GM23338 (cell line): Measurements from ENCODE around the gene ERC2. TPM values are rescaled to one million over a fixed set of nuclear protein-coding genes. Genes with fewer than 3 reads are reported as not detected.

Experiments used
- ATAC-seq: fragments of 200-7000 bp; cut with Tn5 transposase; 3 replicates; pipeline ENCODE4 v1.9.1; 2020
- DNase-seq: peaks from one replicate; pipeline ENCODE4 v3.0.0-alpha.2; 2015; ENCODE audit warnings: low spot score
- H2AFZ ChIP-seq: fragments of 200-600 bp; sonication (generic); 2 replicates; pipeline ENCODE4 v1.8.0; 2016; ENCODE audit warnings: antibody characterized with exemption, mild to moderate bottlenecking, moderate library complexity
- H3F3A ChIP-seq: fragments of 200-600 bp; sonication (generic); replicated peaks from 2 replicates; pipeline ENCODE4 v1.8.0; 2017; ENCODE audit warnings: antibody characterized with exemption, mixed run types, low read depth
- H3K27ac ChIP-seq: fragments of 200-600 bp; sonication (generic); 2 replicates; pipeline ENCODE4 v1.6.1; 2016; ENCODE audit warnings: low read depth
- H3K27me3 ChIP-seq: fragments of 200-600 bp; sonication (generic); 2 replicates; pipeline ENCODE4 v1.8.0; 2016; ENCODE audit warnings: mild to moderate bottlenecking, mixed run types, moderate library complexity; ENCODE audit not compliant: insufficient read depth
- H3K36me3 ChIP-seq: fragments of 200-600 bp; sonication (generic); 2 replicates; pipeline ENCODE4 v1.8.0; 2016; ENCODE audit warnings: mild to moderate bottlenecking; ENCODE audit not compliant: insufficient read depth
- H3K4me1 ChIP-seq: fragments of 200-600 bp; sonication (generic); 2 replicates; pipeline ENCODE4 v1.8.0; 2016; ENCODE audit warnings: mild to moderate bottlenecking, moderate library complexity; ENCODE audit not compliant: insufficient read depth
- H3K4me2 ChIP-seq: fragments of 200-600 bp; sonication (generic); 2 replicates; pipeline ENCODE4 v1.7.1; 2017; ENCODE audit warnings: mixed run types
- H3K4me3 ChIP-seq: fragments of 200-600 bp; sonication (generic); 2 replicates; pipeline ENCODE4 v1.6.1; 2016; ENCODE audit warnings: mixed run types
- H3K79me2 ChIP-seq: fragments of 200-600 bp; sonication (generic); replicated peaks from 2 replicates; pipeline ENCODE4 v1.8.0; 2017; ENCODE audit warnings: mild to moderate bottlenecking; ENCODE audit not compliant: insufficient read depth
- H3K9me2 ChIP-seq: fragments of 200-600 bp; sonication (generic); 2 replicates; pipeline ENCODE4 v1.8.0; 2017; ENCODE audit not compliant: insufficient read depth
- H4K20me1 ChIP-seq: fragments of 200-600 bp; sonication (generic); replicated peaks from 2 replicates; pipeline ENCODE4 v1.8.0; 2017; ENCODE audit warnings: mild to moderate bottlenecking; ENCODE audit not compliant: insufficient read depth
- H3K27ac Mint-ChIP-seq: 2 replicates; pipeline ENCODE4 v1.8.0; 2020; ENCODE audit warnings: inconsistent platforms, mild to moderate bottlenecking, moderate library complexity, mixed read lengths
- H3K27me3 Mint-ChIP-seq: 3 replicates; pipeline ENCODE4 v1.8.0; 2022; ENCODE audit warnings: low read depth, mild to moderate bottlenecking, moderate library complexity, mixed read lengths, inconsistent platforms; ENCODE audit not compliant: insufficient read depth, poor library complexity
- H3K36me3 Mint-ChIP-seq: 3 replicates; pipeline ENCODE4 v1.8.0; 2021; ENCODE audit warnings: low read depth, mild to moderate bottlenecking, inconsistent platforms, moderate library complexity, mixed read lengths
- H3K4me1 Mint-ChIP-seq: 3 replicates; pipeline ENCODE4 v1.8.0; 2020; ENCODE audit warnings: mild to moderate bottlenecking, inconsistent platforms, mixed read lengths
- H3K4me3 Mint-ChIP-seq: 3 replicates; pipeline ENCODE4 v1.8.0; 2021; ENCODE audit warnings: moderate library complexity, mild to moderate bottlenecking, inconsistent platforms, mixed read lengths
- H3K9me3 Mint-ChIP-seq: 3 replicates; pipeline ENCODE4 v1.8.0; 2020; ENCODE audit warnings: moderate library complexity, mild to moderate bottlenecking, inconsistent platforms, mixed read lengths
- CREB1 ChIP-seq: fragments of 250-450 bp; sonication (Bioruptor Pico); IDR thresholded peaks from 2 replicates; pipeline ENCODE4 v1.5.0; 2020; ENCODE audit warnings: low read depth, mild to moderate bottlenecking, moderate library complexity
- EZH2 ChIP-seq: fragments of 200-600 bp; sonication (generic); IDR thresholded peaks from one replicate; pipeline ENCODE4 v1.8.0; 2017; ENCODE audit warnings: antibody characterized with exemption, mild to moderate bottlenecking, low read depth; ENCODE audit not compliant: unreplicated experiment
- EZH2phosphoT487 ChIP-seq: fragments of 200-600 bp; sonication (generic); IDR thresholded peaks from one replicate; pipeline ENCODE4 v1.8.1; 2018; ENCODE audit warnings: antibody characterized with exemption; ENCODE audit not compliant: unreplicated experiment
- JUNB ChIP-seq: IDR thresholded peaks from one replicate; pipeline ENCODE4 v1.6.1; 2016; ENCODE audit warnings: antibody characterized with exemption; ENCODE audit not compliant: unreplicated experiment
- NANOG ChIP-seq: IDR thresholded peaks from 2 replicates; pipeline ENCODE4 v1.6.1; 2016; ENCODE audit warnings: antibody characterized with exemption, borderline replicate concordance
- POLR2AphosphoS5 ChIP-seq: IDR thresholded peaks from 2 replicates; pipeline ENCODE4 v1.6.1; 2016; ENCODE audit warnings: antibody characterized with exemption, low read depth
- STAT1 ChIP-seq: IDR thresholded peaks from one replicate; pipeline ENCODE4 v1.6.1; 2016; ENCODE audit warnings: antibody characterized with exemption; ENCODE audit not compliant: unreplicated experiment
- ZNF114 ChIP-seq: fragments of 250-450 bp; sonication (Bioruptor Pico); IDR thresholded peaks from 2 replicates; pipeline ENCODE4 v1.5.0; 2020; ENCODE audit warnings: mild to moderate bottlenecking, moderate library complexity
- ZNF331 ChIP-seq: fragments of 250-450 bp; sonication (Bioruptor Pico); IDR thresholded peaks from 2 replicates; pipeline ENCODE4 v1.5.0; 2020; ENCODE audit warnings: low read depth, mild to moderate bottlenecking, moderate library complexity
- polyA plus RNA-seq: library from polyadenylated mRNA; unstranded; fragments of >200 nt; fragmentation: Nextera tagmentation; extraction: Ambion mirVana; gene quantifications from 2 replicates; pipeline ENCODE4 v1.2.1, GENCODE V29; 2016
- total RNA-seq: library from RNA; depleted of rRNA; stranded (reverse); fragments of >200 nt; shearing (Covaris generic); gene quantifications from 2 replicates; pipeline ENCODE4 v1.2.3, GENCODE V29; 2014
- TF ChIP-seq, protein P1 (sequence below), 2 experiments: fragments of 200-600 bp in 1 of 2; sonication (generic) in 1 of 2; conservative IDR thresholded peaks; 2 replicates each; pipeline versions ENCODE4 v1.5.1 to v1.6.1; 2016 to 2017; ENCODE audit warnings: antibody characterized with exemption in 2 of 2, low read depth in 2 of 2, mild to moderate bottlenecking in 2 of 2, moderate library complexity in 1 of 2
- TF ChIP-seq, protein P2 (sequence below): IDR thresholded peaks from one replicate; pipeline ENCODE4 v1.6.1; 2018; ENCODE audit warnings: antibody characterized with exemption; ENCODE audit not compliant: unreplicated experiment
- TF ChIP-seq, protein P3 (sequence below): IDR thresholded peaks from 2 replicates; pipeline ENCODE4 v1.6.1; 2016; ENCODE audit warnings: antibody characterized with exemption
- TF ChIP-seq, protein P4 (sequence below): fragments of 250-450 bp; sonication (Bioruptor Pico); IDR thresholded peaks from 2 replicates; pipeline ENCODE4 v1.5.0; 2020; ENCODE audit warnings: mild to moderate bottlenecking, moderate library complexity

The ERC2 gene
- total and polyA plus RNA-seq, 2 experiments from 2014 or later: 11.8 to 13.7 TPM

DNA sequence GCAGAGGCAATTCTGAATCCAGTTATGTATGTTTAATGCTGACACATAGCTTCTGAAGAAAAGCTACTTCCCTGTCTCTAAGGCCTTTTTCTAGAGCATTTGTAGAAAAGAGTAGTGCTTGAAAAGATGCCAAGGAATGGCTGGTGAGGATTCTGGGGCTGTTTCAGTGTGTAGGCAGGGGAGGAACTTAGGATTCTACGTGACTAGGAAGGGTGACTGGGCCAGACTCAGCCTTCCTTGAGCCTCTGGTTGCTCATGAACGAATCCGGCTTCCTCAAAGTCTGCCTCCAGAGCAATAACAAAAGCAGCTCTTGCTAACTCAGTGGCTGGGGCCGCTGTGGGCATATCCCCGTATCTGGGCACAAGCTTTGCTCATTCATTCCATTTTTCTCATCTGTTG, 876.4 kb downstream of the ERC2 start:
- Mint-ChIP-seq H3K27ac (peak overlapping the region; percentile 30), H3K27me3 (peaks cover 4% of the 10 kb centered on the region), H3K4me3 (no peak overlapping the region), H3K4me1 (peaks cover 60% of the 10 kb centered on the region), H3K9me3 (peaks cover 3% of the 10 kb centered on the region; the same call in 1 of the 3 replicates), H3K36me3 (peaks cover 3% of the 10 kb centered on the region; the same call in 1 of the 3 replicates)
- peaks cover 43% of the 10 kb centered on the region for H3K4me1 ChIP-seq
- no peaks in the 10 kb centered on the region; the same call in 1 of the 2 replicates for H3F3A ChIP-seq
- ATAC-seq (peak; percentile 23), DNase-seq (no peak)
- no peaks in the 10 kb centered on the region for H3K27me3 ChIP-seq
- no peaks in the 10 kb centered on the region for H3K36me3 ChIP-seq
- peak overlapping the region; percentile 63 for H3K27ac ChIP-seq
- H3K4me3 ChIP-seq: no peak overlapping the region
- H3K4me2 ChIP-seq: peak overlapping the region; percentile 41
- no peak overlapping the region for H2AFZ ChIP-seq
- TF ChIP-seq, protein P1, sequence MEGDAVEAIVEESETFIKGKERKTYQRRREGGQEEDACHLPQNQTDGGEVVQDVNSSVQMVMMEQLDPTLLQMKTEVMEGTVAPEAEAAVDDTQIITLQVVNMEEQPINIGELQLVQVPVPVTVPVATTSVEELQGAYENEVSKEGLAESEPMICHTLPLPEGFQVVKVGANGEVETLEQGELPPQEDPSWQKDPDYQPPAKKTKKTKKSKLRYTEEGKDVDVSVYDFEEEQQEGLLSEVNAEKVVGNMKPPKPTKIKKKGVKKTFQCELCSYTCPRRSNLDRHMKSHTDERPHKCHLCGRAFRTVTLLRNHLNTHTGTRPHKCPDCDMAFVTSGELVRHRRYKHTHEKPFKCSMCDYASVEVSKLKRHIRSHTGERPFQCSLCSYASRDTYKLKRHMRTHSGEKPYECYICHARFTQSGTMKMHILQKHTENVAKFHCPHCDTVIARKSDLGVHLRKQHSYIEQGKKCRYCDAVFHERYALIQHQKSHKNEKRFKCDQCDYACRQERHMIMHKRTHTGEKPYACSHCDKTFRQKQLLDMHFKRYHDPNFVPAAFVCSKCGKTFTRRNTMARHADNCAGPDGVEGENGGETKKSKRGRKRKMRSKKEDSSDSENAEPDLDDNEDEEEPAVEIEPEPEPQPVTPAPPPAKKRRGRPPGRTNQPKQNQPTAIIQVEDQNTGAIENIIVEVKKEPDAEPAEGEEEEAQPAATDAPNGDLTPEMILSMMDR (conservative IDR thresholded peaks at IDR 0.05; ENCODE audit: low read depth in 2 of 2): no peak
- no peak for TF ChIP-seq EZH2
- TF ChIP-seq ZNF114 (CRISPR knock-in tag): no peak
- no peak for TF ChIP-seq EZH2phosphoT487
- TF ChIP-seq NANOG: no peak
- TF ChIP-seq, protein P2, sequence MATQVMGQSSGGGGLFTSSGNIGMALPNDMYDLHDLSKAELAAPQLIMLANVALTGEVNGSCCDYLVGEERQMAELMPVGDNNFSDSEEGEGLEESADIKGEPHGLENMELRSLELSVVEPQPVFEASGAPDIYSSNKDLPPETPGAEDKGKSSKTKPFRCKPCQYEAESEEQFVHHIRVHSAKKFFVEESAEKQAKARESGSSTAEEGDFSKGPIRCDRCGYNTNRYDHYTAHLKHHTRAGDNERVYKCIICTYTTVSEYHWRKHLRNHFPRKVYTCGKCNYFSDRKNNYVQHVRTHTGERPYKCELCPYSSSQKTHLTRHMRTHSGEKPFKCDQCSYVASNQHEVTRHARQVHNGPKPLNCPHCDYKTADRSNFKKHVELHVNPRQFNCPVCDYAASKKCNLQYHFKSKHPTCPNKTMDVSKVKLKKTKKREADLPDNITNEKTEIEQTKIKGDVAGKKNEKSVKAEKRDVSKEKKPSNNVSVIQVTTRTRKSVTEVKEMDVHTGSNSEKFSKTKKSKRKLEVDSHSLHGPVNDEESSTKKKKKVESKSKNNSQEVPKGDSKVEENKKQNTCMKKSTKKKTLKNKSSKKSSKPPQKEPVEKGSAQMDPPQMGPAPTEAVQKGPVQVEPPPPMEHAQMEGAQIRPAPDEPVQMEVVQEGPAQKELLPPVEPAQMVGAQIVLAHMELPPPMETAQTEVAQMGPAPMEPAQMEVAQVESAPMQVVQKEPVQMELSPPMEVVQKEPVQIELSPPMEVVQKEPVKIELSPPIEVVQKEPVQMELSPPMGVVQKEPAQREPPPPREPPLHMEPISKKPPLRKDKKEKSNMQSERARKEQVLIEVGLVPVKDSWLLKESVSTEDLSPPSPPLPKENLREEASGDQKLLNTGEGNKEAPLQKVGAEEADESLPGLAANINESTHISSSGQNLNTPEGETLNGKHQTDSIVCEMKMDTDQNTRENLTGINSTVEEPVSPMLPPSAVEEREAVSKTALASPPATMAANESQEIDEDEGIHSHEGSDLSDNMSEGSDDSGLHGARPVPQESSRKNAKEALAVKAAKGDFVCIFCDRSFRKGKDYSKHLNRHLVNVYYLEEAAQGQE: no peak
- TF ChIP-seq, protein P3, sequence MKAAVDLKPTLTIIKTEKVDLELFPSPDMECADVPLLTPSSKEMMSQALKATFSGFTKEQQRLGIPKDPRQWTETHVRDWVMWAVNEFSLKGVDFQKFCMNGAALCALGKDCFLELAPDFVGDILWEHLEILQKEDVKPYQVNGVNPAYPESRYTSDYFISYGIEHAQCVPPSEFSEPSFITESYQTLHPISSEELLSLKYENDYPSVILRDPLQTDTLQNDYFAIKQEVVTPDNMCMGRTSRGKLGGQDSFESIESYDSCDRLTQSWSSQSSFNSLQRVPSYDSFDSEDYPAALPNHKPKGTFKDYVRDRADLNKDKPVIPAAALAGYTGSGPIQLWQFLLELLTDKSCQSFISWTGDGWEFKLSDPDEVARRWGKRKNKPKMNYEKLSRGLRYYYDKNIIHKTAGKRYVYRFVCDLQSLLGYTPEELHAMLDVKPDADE: no peak
- TF ChIP-seq STAT1: no peak
- TF ChIP-seq ZNF331 (CRISPR knock-in tag): no peak
- TF ChIP-seq, protein P4, sequence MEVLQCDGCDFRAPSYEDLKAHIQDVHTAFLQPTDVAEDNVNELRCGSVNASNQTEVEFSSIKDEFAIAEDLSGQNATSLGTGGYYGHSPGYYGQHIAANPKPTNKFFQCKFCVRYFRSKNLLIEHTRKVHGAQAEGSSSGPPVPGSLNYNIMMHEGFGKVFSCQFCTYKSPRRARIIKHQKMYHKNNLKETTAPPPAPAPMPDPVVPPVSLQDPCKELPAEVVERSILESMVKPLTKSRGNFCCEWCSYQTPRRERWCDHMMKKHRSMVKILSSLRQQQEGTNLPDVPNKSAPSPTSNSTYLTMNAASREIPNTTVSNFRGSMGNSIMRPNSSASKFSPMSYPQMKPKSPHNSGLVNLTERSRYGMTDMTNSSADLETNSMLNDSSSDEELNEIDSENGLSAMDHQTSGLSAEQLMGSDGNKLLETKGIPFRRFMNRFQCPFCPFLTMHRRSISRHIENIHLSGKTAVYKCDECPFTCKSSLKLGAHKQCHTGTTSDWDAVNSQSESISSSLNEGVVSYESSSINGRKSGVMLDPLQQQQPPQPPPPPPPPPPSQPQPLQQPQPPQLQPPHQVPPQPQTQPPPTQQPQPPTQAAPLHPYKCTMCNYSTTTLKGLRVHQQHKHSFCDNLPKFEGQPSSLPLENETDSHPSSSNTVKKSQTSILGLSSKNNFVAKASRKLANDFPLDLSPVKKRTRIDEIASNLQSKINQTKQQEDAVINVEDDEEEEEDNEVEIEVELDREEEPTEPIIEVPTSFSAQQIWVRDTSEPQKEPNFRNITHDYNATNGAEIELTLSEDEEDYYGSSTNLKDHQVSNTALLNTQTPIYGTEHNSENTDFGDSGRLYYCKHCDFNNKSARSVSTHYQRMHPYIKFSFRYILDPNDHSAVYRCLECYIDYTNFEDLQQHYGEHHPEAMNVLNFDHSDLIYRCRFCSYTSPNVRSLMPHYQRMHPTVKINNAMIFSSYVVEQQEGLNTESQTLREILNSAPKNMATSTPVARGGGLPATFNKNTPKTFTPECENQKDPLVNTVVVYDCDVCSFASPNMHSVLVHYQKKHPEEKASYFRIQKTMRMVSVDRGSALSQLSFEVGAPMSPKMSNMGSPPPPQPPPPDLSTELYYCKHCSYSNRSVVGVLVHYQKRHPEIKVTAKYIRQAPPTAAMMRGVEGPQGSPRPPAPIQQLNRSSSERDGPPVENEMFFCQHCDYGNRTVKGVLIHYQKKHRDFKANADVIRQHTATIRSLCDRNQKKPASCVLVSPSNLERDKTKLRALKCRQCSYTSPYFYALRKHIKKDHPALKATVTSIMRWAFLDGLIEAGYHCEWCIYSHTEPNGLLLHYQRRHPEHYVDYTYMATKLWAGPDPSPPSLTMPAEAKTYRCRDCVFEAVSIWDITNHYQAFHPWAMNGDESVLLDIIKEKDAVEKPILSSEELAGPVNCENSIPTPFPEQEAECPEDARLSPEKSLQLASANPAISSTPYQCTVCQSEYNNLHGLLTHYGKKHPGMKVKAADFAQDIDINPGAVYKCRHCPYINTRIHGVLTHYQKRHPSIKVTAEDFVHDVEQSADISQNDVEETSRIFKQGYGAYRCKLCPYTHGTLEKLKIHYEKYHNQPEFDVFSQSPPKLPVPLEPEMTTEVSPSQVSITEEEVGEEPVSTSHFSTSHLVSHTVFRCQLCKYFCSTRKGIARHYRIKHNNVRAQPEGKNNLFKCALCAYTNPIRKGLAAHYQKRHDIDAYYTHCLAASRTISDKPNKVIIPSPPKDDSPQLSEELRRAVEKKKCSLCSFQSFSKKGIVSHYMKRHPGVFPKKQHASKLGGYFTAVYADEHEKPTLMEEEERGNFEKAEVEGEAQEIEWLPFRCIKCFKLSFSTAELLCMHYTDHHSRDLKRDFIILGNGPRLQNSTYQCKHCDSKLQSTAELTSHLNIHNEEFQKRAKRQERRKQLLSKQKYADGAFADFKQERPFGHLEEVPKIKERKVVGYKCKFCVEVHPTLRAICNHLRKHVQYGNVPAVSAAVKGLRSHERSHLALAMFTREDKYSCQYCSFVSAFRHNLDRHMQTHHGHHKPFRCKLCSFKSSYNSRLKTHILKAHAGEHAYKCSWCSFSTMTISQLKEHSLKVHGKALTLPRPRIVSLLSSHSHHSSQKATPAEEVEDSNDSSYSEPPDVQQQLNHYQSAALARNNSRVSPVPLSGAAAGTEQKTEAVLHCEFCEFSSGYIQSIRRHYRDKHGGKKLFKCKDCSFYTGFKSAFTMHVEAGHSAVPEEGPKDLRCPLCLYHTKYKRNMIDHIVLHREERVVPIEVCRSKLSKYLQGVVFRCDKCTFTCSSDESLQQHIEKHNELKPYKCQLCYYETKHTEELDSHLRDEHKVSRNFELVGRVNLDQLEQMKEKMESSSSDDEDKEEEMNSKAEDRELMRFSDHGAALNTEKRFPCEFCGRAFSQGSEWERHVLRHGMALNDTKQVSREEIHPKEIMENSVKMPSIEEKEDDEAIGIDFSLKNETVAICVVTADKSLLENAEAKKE (CRISPR knock-in tag): no peak
- no peak for TF ChIP-seq JUNB
- TF ChIP-seq POLR2AphosphoS5: no peak
- no peak for TF ChIP-seq CREB1 (CRISPR knock-in tag)
- peaks cover 12% of the 10 kb centered on the region for H3K9me2 ChIP-seq
- no peaks in the 10 kb centered on the region for H4K20me1 ChIP-seq
- H3K79me2 ChIP-seq: no peaks in the 10 kb centered on the region
